ENCODE measurements around the gene KLHL29.

Gene KLHL29

DNA sequence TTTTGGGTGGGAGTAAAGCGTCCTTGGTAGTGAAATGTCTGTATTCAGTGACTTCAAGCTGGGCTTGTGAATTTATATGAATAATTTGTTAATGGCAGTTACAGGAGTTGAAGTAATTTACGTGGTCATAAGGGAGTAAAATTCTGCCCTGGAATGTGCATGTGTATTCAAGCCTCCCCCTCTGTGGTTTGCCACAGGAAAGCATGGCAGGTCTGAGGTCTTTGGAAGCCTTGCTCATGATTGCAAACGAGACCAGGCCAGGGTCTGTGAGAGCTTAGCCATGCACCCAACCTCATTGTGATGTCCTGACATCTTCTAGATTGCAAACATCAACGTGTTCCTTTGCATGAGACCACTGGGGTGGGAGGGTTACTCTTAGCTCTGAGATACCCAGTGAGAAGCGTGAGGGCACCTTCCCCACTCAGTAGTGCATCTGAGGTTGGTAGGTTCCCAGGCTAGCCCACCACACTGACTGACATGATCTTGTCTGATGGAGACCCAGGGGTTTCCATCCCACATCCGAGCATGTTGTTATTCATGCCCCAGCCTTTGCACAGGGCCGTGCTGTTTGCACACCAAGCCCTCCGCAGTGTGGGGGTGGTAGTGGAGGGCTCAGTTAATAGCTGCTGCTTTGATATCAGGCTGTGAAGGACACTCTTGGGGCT is 216.5 kb downstream of the KLHL29 start:
- DNase-seq, result no peak

DNA sequence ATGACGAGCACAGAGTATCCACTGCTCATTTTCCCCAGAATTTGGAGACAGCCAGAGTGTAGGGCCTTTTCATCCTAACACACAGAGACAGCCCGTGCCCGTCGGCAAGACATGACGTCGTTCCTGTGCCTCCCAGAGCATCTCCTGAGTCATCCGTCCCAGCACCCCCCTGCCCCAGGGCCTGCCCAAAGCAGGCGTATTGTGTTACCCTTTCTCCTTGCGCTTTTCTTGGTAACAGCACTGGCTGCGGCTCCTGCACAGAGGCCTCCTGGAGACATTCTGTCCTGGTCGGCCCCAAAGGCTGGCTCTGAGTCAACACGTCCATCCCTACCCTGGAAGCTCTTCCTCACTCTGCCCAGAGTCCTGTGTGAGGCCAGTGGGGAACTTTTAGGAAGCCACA is 217.1 kb downstream of the KLHL29 start:
- DNase-seq, result no peak

GRCh38 chr2:23603156-23603555 is 218.2 kb downstream of the KLHL29 start:
- DNase-seq, result no peak

DNA sequence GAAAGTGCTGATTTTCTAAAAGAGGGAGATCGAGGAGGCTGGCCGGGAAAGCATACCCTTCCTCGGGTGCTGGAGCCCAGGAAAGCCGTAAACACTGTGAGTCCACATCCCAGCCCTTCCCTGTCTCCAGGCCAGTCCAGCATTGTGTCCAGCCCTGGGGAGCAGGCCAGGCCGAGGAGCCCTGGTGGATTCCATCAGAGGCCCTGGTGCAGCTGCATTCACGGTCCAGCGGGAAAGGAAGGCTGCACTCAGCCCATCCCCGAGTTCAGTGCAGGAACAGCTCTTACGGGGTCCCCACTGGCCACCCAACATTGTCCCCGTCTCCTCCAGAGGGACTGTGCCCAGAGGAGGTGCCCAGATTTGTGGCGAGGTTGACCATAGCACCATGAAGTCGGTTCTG is 218.6 kb downstream of the KLHL29 start:
- DNase-seq, result no peak

DNA sequence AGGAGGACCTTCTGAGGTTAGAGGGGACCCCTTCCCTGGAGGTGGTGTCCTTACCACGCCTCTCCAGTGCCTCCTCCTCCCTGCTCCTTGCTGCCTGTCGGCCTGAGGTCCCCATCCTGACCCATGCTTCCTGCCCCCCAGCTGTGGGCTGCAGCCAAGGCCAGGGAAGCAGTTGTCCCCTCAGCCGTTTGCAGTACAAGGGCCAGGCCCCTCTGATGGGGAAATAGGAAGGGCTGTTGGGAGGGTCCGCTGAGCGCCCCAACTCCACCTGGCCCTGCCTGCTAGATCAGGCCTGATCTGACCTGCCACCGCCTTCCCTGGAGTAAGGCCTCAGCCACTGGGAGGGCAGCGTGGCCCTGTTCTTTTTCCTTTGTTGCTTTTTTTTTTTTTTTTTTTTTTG is 219.8 kb downstream of the KLHL29 start:
- no peak for DNase-seq

- no peak for DNase-seq
These were observed 220.3 kb downstream of the KLHL29 start for GRCh38 chr2:23605236-23605635.

GRCh38 chr2:23606196-23606595 is 221.2 kb downstream of the KLHL29 start:
- no peak for DNase-seq

- no peak for DNase-seq
These were observed 222.0 kb downstream of the KLHL29 start for GRCh38 chr2:23606968-23607367.

GRCh38 chr2:23607925-23608324 is 222.9 kb downstream of the KLHL29 start:
- no peak for DNase-seq

GRCh38 chr2:23609254-23609653 is 224.3 kb downstream of the KLHL29 start:
- no peak for DNase-seq

- DNase-seq, result no peak
These were observed 226.9 kb downstream of the KLHL29 start for GRCh38 chr2:23611839-23612238.

DNA sequence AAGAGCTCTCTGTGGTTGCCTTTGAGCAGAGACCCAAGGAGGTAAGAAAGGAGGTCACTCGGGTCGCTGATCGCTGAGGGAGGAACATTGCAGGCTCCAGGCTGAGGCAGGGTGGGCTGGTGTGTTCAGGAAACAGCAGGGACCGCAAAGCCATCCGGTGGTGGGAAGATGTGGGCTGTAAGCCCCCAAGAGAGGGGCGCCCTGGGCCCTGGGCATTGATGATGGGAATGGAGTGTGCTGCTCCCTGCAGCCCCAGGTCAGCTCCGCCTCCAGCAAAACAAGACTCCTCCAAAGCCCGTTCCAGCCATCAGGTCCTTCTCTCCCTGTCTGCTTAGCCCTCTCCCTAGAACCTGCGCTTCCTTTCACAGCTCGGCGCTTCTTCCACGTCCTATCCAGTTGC is 229.7 kb downstream of the KLHL29 start:
- no peak for DNase-seq

GRCh38 chr2:23615216-23616020 is 230.4 kb downstream of the KLHL29 start:
- no peak for DNase-seq

GRCh38 chr2:23616630-23617029 is 231.7 kb downstream of the KLHL29 start:
- DNase-seq, result no peak

DNA sequence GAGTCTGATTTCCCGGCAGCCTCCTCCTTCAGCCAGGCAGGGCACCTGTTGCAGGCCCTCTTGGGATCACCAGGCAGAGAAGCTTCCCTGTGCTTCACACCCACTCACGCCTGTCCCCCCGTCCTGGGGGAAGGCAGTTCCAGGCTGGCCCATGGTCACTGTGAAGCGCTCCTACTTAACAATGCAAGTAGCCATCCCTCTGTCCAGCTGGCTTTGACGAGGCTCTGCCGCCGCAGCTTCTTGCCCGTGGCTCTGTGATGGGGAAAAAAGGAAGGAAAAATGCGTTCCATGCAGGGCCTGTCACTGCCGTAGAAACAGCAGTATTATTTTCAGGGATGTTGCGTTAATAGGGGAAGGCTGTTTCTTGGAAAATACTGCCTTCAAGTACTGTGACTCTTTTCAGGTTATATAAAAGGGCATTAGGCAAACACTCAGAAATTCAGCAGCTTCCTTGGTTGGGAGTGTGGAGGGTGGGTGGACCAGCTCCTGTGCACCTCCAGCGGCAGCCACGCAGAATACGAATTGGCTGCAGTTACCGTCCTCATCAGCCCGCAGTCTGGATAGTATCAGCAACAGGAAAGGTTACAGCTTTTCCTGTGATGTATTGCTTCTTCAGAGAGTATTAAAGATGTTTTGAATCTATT is 232.3 kb downstream of the KLHL29 start:
- peak; percentile 82 for DNase-seq

- no peak for DNase-seq
These were observed 232.8 kb downstream of the KLHL29 start for GRCh38 chr2:23617811-23618215.

GRCh38 chr2:23618265-23618664 is 233.3 kb downstream of the KLHL29 start:
- no peak for DNase-seq

- peak; percentile 72 for DNase-seq
These were observed 234.0 kb downstream of the KLHL29 start for GRCh38 chr2:23618794-23619530.

- no peak for DNase-seq
These were observed 235.0 kb downstream of the KLHL29 start for GRCh38 chr2:23619941-23620340.

GRCh38 chr2:23620841-23621341 is 235.9 kb downstream of the KLHL29 start:
- peak; percentile 82 for DNase-seq

- no peak for DNase-seq
These were observed 236.6 kb downstream of the KLHL29 start for GRCh38 chr2:23621616-23622015.

GRCh38 chr2:23622466-23622865 is 237.5 kb downstream of the KLHL29 start:
- no peak for DNase-seq

Data from NCI-H1092 treated with DMSO at 0.1 percent for 48 hours (cell line).